ENCODE measurements around the gene PCDHB1.
"Not testable (repeated sequence)": the region's sequence is repeated elsewhere in the genome, so short reads cannot be mapped to it uniquely, and the experiment has no call there.

DNA sequence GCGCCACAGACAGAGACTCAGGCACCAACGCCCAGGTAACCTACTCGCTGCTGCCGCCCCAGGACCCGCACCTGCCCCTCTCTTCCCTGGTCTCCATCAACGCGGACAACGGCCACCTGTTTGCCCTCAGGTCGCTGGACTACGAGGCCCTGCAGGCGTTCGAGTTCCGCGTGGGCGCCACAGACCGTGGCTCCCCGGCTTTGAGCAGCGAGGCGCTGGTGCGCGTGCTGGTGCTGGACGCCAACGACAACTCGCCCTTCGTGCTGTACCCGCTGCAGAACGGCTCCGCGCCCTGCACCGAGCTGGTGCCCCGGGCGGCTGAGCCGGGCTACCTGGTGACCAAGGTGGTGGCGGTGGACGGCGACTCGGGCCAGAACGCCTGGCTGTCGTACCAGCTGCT lies 50.9 kb downstream of the PCDHB1 start:
- TF ChIP-seq, protein P1, sequence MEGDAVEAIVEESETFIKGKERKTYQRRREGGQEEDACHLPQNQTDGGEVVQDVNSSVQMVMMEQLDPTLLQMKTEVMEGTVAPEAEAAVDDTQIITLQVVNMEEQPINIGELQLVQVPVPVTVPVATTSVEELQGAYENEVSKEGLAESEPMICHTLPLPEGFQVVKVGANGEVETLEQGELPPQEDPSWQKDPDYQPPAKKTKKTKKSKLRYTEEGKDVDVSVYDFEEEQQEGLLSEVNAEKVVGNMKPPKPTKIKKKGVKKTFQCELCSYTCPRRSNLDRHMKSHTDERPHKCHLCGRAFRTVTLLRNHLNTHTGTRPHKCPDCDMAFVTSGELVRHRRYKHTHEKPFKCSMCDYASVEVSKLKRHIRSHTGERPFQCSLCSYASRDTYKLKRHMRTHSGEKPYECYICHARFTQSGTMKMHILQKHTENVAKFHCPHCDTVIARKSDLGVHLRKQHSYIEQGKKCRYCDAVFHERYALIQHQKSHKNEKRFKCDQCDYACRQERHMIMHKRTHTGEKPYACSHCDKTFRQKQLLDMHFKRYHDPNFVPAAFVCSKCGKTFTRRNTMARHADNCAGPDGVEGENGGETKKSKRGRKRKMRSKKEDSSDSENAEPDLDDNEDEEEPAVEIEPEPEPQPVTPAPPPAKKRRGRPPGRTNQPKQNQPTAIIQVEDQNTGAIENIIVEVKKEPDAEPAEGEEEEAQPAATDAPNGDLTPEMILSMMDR (conservative IDR thresholded peaks at IDR 0.05; ENCODE audit: low read depth, low read length) = not testable (repeated sequence)
- TF ChIP-seq EZH2 (IDR thresholded peaks at IDR 0.05; ENCODE audit: borderline replicate concordance, low read depth, low read length, poor library complexity, severe bottlenecking) = not testable (repeated sequence)

Measured in A673 (cell line).